Ovary (tissue), 9 donors: ENCODE results near the gene MRPL38. TPM values are rescaled to one million over a fixed set of nuclear protein-coding genes. Genes with fewer than 3 reads are reported as not detected.

Experiments used
- DNase-seq, 5 donors: peaks; one replicate each; pipeline ENCODE4 v3.0.0-alpha.2; 2019 to 2020
- H3K27ac ChIP-seq, 2 donors: fragments of 200-600 bp; one replicate each; pipeline versions ENCODE4 v1.5.1 to v1.8.0; 2019 to 2022
- H3K27me3 ChIP-seq: fragments of 200-600 bp; one replicate; pipeline ENCODE4 v1.8.0; 2022
- H3K36me3 ChIP-seq: fragments of 200-600 bp; sonication (generic); one replicate; pipeline ENCODE4 v1.5.1; 2019
- H3K4me1 ChIP-seq: one replicate; pipeline ENCODE4 v1.8.1; 2013; ENCODE audit warnings: mild to moderate bottlenecking, moderate library complexity; ENCODE audit not compliant: insufficient read depth
- H3K4me3 ChIP-seq: fragments of 200-600 bp; sonication (generic); one replicate; pipeline ENCODE4 v1.5.1; 2017
- H3K9me3 ChIP-seq, 2 donors: fragments of 200-600 bp in 1 of 2; sonication (generic) in 1 of 2; one replicate each; pipeline versions ENCODE4 v1.5.1 to v1.8.1; 2013 to 2019; ENCODE audit warnings: mild to moderate bottlenecking in 1 of 2, moderate library complexity in 1 of 2
- CTCF ChIP-seq, 3 donors: fragments of 450-650 bp in 2 of 3; fragments of 200-600 bp in 1 of 3; IDR thresholded peaks; one replicate each; pipeline versions ENCODE4 v1.5.1 to v1.8.0; 2016 to 2022; ENCODE audit warnings: antibody characterized with exemption in 3 of 3, mild to moderate bottlenecking in 1 of 3
- EP300 ChIP-seq: sonication (generic); formaldehyde crosslinking; IDR thresholded peaks from one replicate; pipeline ENCODE4 v1.6.1; 2017; ENCODE audit warnings: antibody characterized with exemption
- POLR2A ChIP-seq: fragments of 450-650 bp; IDR thresholded peaks from one replicate; pipeline ENCODE4 v1.6.1; 2017; ENCODE audit warnings: antibody characterized with exemption, mild to moderate bottlenecking, moderate library complexity
- WGBS, 3 donors: extraction: QIAGEN DNeasy Blood & Tissue Kit in 1 of 3; methylation state at CpG; one replicate each; pipeline versions ENCODE4 v1.1.5 to v1.1.7; 2013 to 2017; 5-methylcytosine and 5-hydroxymethylcytosine counted together
- intact Hi-C, 4 donors: fragments of 100-400 bp; cut with DNase I; formaldehyde crosslinking; loops; one replicate each; pipeline versions ENCODE4 v1.11.0 to v1.15.1; 2022 to 2023
- polyA plus RNA-seq, 2 donors: library from polyadenylated mRNA; stranded (reverse); fragments of 200-250 nt in 1 of 2; fragments of 350-450 nt in 1 of 2; fragmentation: Illumina TruSeq in 1 of 2; extraction: RNeasy Lipid Tissue Mini Kit (QIAGEN cat#74804) in 1 of 2; gene quantifications; one replicate each; pipeline ENCODE4 v1.2.3, GENCODE V29; 2013 to 2014
- total RNA-seq, 7 donors: library from RNA; depleted of rRNA in 2 of 7; stranded (reverse); fragments of >200 nt in 2 of 7; fragmentation: NEBNext Ultra II Directional in 3 of 7; extraction: Animal tissue kit (Norgen Biotek cat#: 25700) in 3 of 7; gene quantifications; one replicate each; pipeline versions ENCODE4 v1.1.0 to v1.2.4, GENCODE V29; 2016 to 2023
- donor health status: DM: no; HTN: no; CAD: no; lungs with moderate emphysema.
- donor health status: DM: no; HTN: no; CAD: no.
- donor health status: Bipolar disorder and iron deficiency.
- donor health status: DM: yes; HTN: yes; CAD: no.
- donor health status: DM: no; HTN: no; CAD: no.
- donor health status: DM: yes; HTN: yes; CAD: no.

Gene MRPL38
- total and polyA plus RNA-seq, 9 donors: 14.5 to 93.0 (median 57.6) TPM

GRCh38 chr17:75901727-75902126, 3.0 kb downstream of the MRPL38 start:
- Histone ChIP-seq H3K9me3 (no peaks in the 10 kb centered on the region), H3K36me3 (no peaks in the 10 kb centered on the region), H3K4me3 (no peak overlapping the region), H3K27ac (no peak overlapping the region), H3K4me1 (peaks cover 2% of the 10 kb centered on the region), H3K27me3 (no peaks in the 10 kb centered on the region)
- intact Hi-C loops: loop anchor here in 1 of 4 donors (5.0 kb wide), 1 partner anchor 106 kb away; no protein-coding TSS in a partner anchor
- WGBS, 3 donors: 82 to 84% (median 83%) methylated on average over 18 of the region's 18 CpGs
- peak in 1 of 5 donors; percentile 30 for DNase-seq
- TF ChIP-seq EP300 (no peak), CTCF (IDR thresholded peaks at IDR 0.05) (no peak), POLR2A (no peak)

GRCh38 chr17:75900691-75901533, 3.8 kb downstream of the MRPL38 start:
- DNase-seq: peak in 2 of 5 donors; percentile 30 to 33
- no peak overlapping the region for H3K27ac ChIP-seq
- H3K27me3 ChIP-seq: no peaks in the 10 kb centered on the region
- no peak for TF ChIP-seq POLR2A
- TF ChIP-seq EP300: no peak
- TF ChIP-seq CTCF (IDR thresholded peaks at IDR 0.05): no peak
- H3K4me3 ChIP-seq: no peak overlapping the region
- intact Hi-C loops: loop anchor here in 1 of 4 donors (5.0 kb wide), 1 partner anchor 106 kb away; no protein-coding TSS in a partner anchor
- 75 to 80% (median 77%) methylated on average over 12 to 13 of the region's 13 CpGs for WGBS, 3 donors
- peaks cover 2% of the 10 kb centered on the region for H3K4me1 ChIP-seq
- no peaks in the 10 kb centered on the region for H3K9me3 ChIP-seq
- H3K36me3 ChIP-seq: no peaks in the 10 kb centered on the region

- H3K36me3 ChIP-seq: no peaks in the 10 kb centered on the region
- peak in 2 of 5 donors; percentile 35 to 41 for DNase-seq
- peaks cover 7% of the 10 kb centered on the region for H3K4me1 ChIP-seq
- H3K27ac ChIP-seq: no peak overlapping the region
- intact Hi-C loops: loop anchor here in 2 of 4 donors (5.0 kb wide), 2 partner anchors 43 to 107 kb away; partner anchors contain the start of gene WBP2 (in 1 of the 2)
- no peaks in the 10 kb centered on the region for H3K27me3 ChIP-seq
- TF ChIP-seq CTCF (IDR thresholded peaks at IDR 0.05): no peak
- TF ChIP-seq POLR2A: no peak
- TF ChIP-seq EP300: no peak
- no peaks in the 10 kb centered on the region for H3K9me3 ChIP-seq
- WGBS, 3 donors: 90 to 92% (median 91%) methylated on average over 23 of the region's 23 CpGs
- no peak overlapping the region for H3K4me3 ChIP-seq
Observed at GRCh38 chr17:75899767-75900468, 4.8 kb downstream of the MRPL38 start.

GRCh38 chr17:75899353-75899752, 5.3 kb downstream of the MRPL38 start:
- DNase-seq: peak in 2 of 5 donors; percentile 27 to 31
- Histone ChIP-seq H3K4me1 (peaks cover 8% of the 10 kb centered on the region), H3K36me3 (no peaks in the 10 kb centered on the region), H3K4me3 (no peak overlapping the region), H3K9me3 (no peaks in the 10 kb centered on the region), H3K27ac (no peak overlapping the region), H3K27me3 (no peaks in the 10 kb centered on the region)
- intact Hi-C loops: loop anchor here in 1 of 4 donors (5.0 kb wide), 1 partner anchor 42 kb away; the partner anchor contains the start of gene WBP2
- WGBS, 3 donors: 78 to 91% (median 80%) methylated on average over 13 of the region's 13 CpGs
- TF ChIP-seq CTCF (IDR thresholded peaks at IDR 0.05) (no peak), EP300 (no peak), POLR2A (no peak)
